ENCODE data around the gene STIMATE.

DNA sequence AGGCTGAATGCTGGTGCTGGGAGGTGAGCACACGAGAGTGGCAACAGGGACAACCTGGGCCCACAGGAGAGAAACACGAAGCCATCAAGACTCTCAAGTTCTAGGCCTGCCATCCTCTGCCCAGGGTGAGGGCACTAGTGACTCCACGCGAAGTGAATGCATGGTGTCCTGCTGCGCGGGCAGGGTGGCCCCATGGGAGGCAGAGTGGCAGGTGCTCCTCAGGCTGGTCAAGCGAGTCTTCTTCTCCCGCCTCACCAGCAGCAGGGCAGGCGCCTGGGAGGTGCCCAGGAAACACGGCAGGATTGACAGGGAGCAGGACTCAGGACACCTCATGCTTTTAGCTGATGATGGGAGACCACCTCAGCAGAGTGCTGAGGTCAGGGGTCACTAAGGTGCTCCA, 26.9 kb downstream of the STIMATE start:
- TF ChIP-seq, protein P1, sequence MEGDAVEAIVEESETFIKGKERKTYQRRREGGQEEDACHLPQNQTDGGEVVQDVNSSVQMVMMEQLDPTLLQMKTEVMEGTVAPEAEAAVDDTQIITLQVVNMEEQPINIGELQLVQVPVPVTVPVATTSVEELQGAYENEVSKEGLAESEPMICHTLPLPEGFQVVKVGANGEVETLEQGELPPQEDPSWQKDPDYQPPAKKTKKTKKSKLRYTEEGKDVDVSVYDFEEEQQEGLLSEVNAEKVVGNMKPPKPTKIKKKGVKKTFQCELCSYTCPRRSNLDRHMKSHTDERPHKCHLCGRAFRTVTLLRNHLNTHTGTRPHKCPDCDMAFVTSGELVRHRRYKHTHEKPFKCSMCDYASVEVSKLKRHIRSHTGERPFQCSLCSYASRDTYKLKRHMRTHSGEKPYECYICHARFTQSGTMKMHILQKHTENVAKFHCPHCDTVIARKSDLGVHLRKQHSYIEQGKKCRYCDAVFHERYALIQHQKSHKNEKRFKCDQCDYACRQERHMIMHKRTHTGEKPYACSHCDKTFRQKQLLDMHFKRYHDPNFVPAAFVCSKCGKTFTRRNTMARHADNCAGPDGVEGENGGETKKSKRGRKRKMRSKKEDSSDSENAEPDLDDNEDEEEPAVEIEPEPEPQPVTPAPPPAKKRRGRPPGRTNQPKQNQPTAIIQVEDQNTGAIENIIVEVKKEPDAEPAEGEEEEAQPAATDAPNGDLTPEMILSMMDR (IDR thresholded peaks at IDR 0.05): no peak
- TF ChIP-seq POLR2A (IDR thresholded peaks at IDR 0.05): no peak

Data from adrenal gland (tissue), 5 donors.